K562 (cell line): ENCODE results near the gene GALNS.

Experiments used
- CBX2 ChIP-seq: fragments of 200-600 bp; sonication (generic); IDR thresholded peaks from one replicate; pipeline ENCODE4 v1.6.1; 2012; ENCODE audit warnings: mild to moderate bottlenecking, low read length, inconsistent platforms; ENCODE audit not compliant: insufficient read depth, poor library complexity, severe bottlenecking
- CHD4 ChIP-seq: fragments of 200-600 bp; sonication (generic); IDR thresholded peaks from 3 replicates; pipeline ENCODE4 v1.6.1; 2012; ENCODE audit warnings: low read depth, mild to moderate bottlenecking, mixed read lengths, low read length, inconsistent platforms; ENCODE audit not compliant: insufficient read depth, insufficient replicate concordance, poor library complexity, severe bottlenecking
- DNMT1 ChIP-seq: fragments of 450-650 bp; IDR thresholded peaks from 2 replicates; pipeline ENCODE4 v1.6.1; 2016; ENCODE audit warnings: antibody characterized with exemption, mild to moderate bottlenecking
- DPF2 ChIP-seq: fragments of 450-650 bp; IDR thresholded peaks from 2 replicates; pipeline ENCODE4 v1.6.1; 2016
- GATA2 ChIP-seq: sonication (generic); formaldehyde crosslinking; IDR thresholded peaks from 2 replicates; pipeline ENCODE4 v1.4.0; 2020; ENCODE audit warnings: mild to moderate bottlenecking, missing genetic modification reagents
- KHSRP ChIP-seq: fragments of 450-650 bp; IDR thresholded peaks from 2 replicates; pipeline ENCODE4 v1.6.1; 2017
- MEF2A ChIP-seq: IDR thresholded peaks from 2 replicates; pipeline ENCODE4 v1.6.1; 2011; ENCODE audit warnings: low read depth, mild to moderate bottlenecking, low read length, moderate library complexity; ENCODE audit not compliant: control insufficient read depth
- MYNN ChIP-seq, 2 experiments: sonication (generic); formaldehyde crosslinking in 1 of 2; IDR thresholded peaks; 2 replicates each; pipeline versions ENCODE4 v1.5.0 to v1.6.1; 2016 to 2020; ENCODE audit warnings: antibody characterized with exemption in 1 of 2, missing genetic modification reagents in 1 of 2
- SP2 ChIP-seq: IDR thresholded peaks from 2 replicates; pipeline ENCODE4 v1.6.1; 2011; ENCODE audit warnings: mild to moderate bottlenecking, low read depth, low read length, moderate library complexity; ENCODE audit not compliant: poor library complexity, severe bottlenecking; ENCODE audit errors: extremely low read depth
- TEAD2 ChIP-seq: fragments of 450-650 bp; IDR thresholded peaks from 2 replicates; pipeline ENCODE4 v1.6.1; 2016; ENCODE audit warnings: missing genetic modification characterization, control low read depth, missing compliant biosample characterization
- ZBED1 ChIP-seq: IDR thresholded peaks from 2 replicates; pipeline ENCODE4 v1.6.1; 2014
- ZNF121 ChIP-seq: sonication (generic); formaldehyde crosslinking; conservative IDR thresholded peaks from 2 replicates; pipeline ENCODE4 v1.8.0; 2022; ENCODE audit warnings: missing genetic modification reagents
- TF ChIP-seq, protein P1 (sequence below): fragments of 450-650 bp; IDR thresholded peaks from 2 replicates; pipeline ENCODE4 v1.6.1; 2017; ENCODE audit warnings: mild to moderate bottlenecking, moderate library complexity

DNA sequence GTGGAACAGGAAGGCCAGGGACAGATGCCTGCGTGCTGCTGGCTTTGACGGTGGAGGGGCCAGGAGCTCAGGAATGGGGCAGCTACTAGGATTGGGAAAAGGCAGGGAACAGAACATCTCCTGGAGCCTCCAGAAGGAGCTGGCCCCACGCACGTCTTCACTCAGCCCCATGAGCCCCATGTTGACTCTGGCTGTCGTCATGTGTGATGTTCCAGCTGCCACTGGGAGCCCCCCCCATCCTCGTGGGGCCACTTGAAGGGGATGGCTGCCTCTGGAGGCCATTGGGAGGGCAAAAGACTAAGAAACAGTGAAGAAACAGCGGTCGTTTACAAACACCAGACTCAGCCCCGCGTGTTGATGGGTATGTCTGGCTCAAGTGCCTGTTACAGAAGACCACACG, 26.5 kb downstream of the GALNS start:
- no peak for TF ChIP-seq DPF2
- no peak for TF ChIP-seq TEAD2 (tag)
- no peak for TF ChIP-seq MEF2A
- no peak for TF ChIP-seq SP2
- no peak for TF ChIP-seq CBX2
- TF ChIP-seq GATA2 = no peak
- TF ChIP-seq KHSRP = no peak
- no peak for TF ChIP-seq MYNN (IDR thresholded peaks at IDR 0.05)
- TF ChIP-seq MYNN (CRISPR knock-in tag; IDR thresholded peaks at IDR 0.05) = no peak
- TF ChIP-seq, protein P1, sequence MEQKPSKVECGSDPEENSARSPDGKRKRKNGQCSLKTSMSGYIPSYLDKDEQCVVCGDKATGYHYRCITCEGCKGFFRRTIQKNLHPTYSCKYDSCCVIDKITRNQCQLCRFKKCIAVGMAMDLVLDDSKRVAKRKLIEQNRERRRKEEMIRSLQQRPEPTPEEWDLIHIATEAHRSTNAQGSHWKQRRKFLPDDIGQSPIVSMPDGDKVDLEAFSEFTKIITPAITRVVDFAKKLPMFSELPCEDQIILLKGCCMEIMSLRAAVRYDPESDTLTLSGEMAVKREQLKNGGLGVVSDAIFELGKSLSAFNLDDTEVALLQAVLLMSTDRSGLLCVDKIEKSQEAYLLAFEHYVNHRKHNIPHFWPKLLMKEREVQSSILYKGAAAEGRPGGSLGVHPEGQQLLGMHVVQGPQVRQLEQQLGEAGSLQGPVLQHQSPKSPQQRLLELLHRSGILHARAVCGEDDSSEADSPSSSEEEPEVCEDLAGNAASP = no peak
- TF ChIP-seq ZNF121 (CRISPR knock-in tag) = no peak
- no peak for TF ChIP-seq DNMT1
- no peak for TF ChIP-seq ZBED1
- TF ChIP-seq CHD4 = no peak
